Measurements from ENCODE around the gene SLC27A4.

Gene SLC27A4

GRCh38 chr9:128340691-128341434 is 536 bp downstream of the SLC27A4 start:
- no peak for DNase-seq (ENCODE audit: insufficient read length, low spot score)
- no peak for TF ChIP-seq PAX5 (IDR thresholded peaks at IDR 0.05; ENCODE audit: insufficient read depth, low read length, severe bottlenecking)
- TF ChIP-seq POU2F2 (IDR thresholded peaks at IDR 0.05; ENCODE audit: low read depth, low read length), result no peak
- no peak for TF ChIP-seq POLR2AphosphoS5 (IDR thresholded peaks at IDR 0.05; ENCODE audit: low read depth, low read length)
- TF ChIP-seq TAF1 (IDR thresholded peaks at IDR 0.05; ENCODE audit: low read depth, low read length), result no peak
- TF ChIP-seq SPI1 (IDR thresholded peaks at IDR 0.05; ENCODE audit: low read depth, low read length), result no peak
- TF ChIP-seq POLR2A (IDR thresholded peaks at IDR 0.05; ENCODE audit: low read depth, low read length), result no peak
- no peak for FAIRE-seq

GRCh38 chr9:128341435-128341849 is 1.1 kb downstream of the SLC27A4 start:
- DNase-seq (ENCODE audit: insufficient read length, low spot score) (peak; percentile 85), FAIRE-seq (no peak)
- TF ChIP-seq TAF1 (IDR thresholded peaks at IDR 0.05; ENCODE audit: low read depth, low read length) (no peak), POLR2AphosphoS5 (IDR thresholded peaks at IDR 0.05; ENCODE audit: low read depth, low read length) (no peak), SPI1 (IDR thresholded peaks at IDR 0.05; ENCODE audit: low read depth, low read length) (no peak), POLR2A (IDR thresholded peaks at IDR 0.05; ENCODE audit: low read depth, low read length) (no peak), POU2F2 (IDR thresholded peaks at IDR 0.05; ENCODE audit: low read depth, low read length) (no peak), PAX5 (IDR thresholded peaks at IDR 0.05; ENCODE audit: insufficient read depth, low read length, severe bottlenecking) (no peak)

- DNase-seq (ENCODE audit: insufficient read length, low spot score), result no peak
- FAIRE-seq, result no peak
- TF ChIP-seq SPI1 (IDR thresholded peaks at IDR 0.05; ENCODE audit: low read depth, low read length) (no peak), POLR2A (IDR thresholded peaks at IDR 0.05; ENCODE audit: low read depth, low read length) (no peak), POU2F2 (IDR thresholded peaks at IDR 0.05; ENCODE audit: low read depth, low read length) (no peak), TAF1 (IDR thresholded peaks at IDR 0.05; ENCODE audit: low read depth, low read length) (no peak), POLR2AphosphoS5 (IDR thresholded peaks at IDR 0.05; ENCODE audit: low read depth, low read length) (no peak), PAX5 (IDR thresholded peaks at IDR 0.05; ENCODE audit: insufficient read depth, low read length, severe bottlenecking) (no peak)
Measured at GRCh38 chr9:128342971-128343680, 2.8 kb downstream of the SLC27A4 start.

GRCh38 chr9:128343855-128344254 is 3.5 kb downstream of the SLC27A4 start:
- FAIRE-seq (no peak), DNase-seq (ENCODE audit: insufficient read length, low spot score) (no peak)
- TF ChIP-seq PAX5 (IDR thresholded peaks at IDR 0.05; ENCODE audit: insufficient read depth, low read length, severe bottlenecking), result no peak
- TF ChIP-seq POLR2AphosphoS5 (IDR thresholded peaks at IDR 0.05; ENCODE audit: low read depth, low read length), result no peak

- no peak for FAIRE-seq
- no peak for DNase-seq (ENCODE audit: insufficient read length, low spot score)
- TF ChIP-seq POU2F2 (IDR thresholded peaks at IDR 0.05; ENCODE audit: low read depth, low read length) (no peak), TAF1 (IDR thresholded peaks at IDR 0.05; ENCODE audit: low read depth, low read length) (no peak), POLR2AphosphoS5 (IDR thresholded peaks at IDR 0.05; ENCODE audit: low read depth, low read length) (no peak), SPI1 (IDR thresholded peaks at IDR 0.05; ENCODE audit: low read depth, low read length) (no peak), PAX5 (IDR thresholded peaks at IDR 0.05; ENCODE audit: insufficient read depth, low read length, severe bottlenecking) (no peak), POLR2A (IDR thresholded peaks at IDR 0.05; ENCODE audit: low read depth, low read length) (no peak)
Measured at GRCh38 chr9:128344931-128345605, 4.7 kb downstream of the SLC27A4 start.

GRCh38 chr9:128349125-128349524 is 8.8 kb downstream of the SLC27A4 start:
- TF ChIP-seq POLR2A (IDR thresholded peaks at IDR 0.05; ENCODE audit: low read depth, low read length) (no peak), PAX5 (IDR thresholded peaks at IDR 0.05; ENCODE audit: insufficient read depth, low read length, severe bottlenecking) (no peak), TAF1 (IDR thresholded peaks at IDR 0.05; ENCODE audit: low read depth, low read length) (no peak)
- FAIRE-seq, result no peak
- no peak for DNase-seq (ENCODE audit: insufficient read length, low spot score)

GRCh38 chr9:128349772-128350171 is 9.4 kb downstream of the SLC27A4 start:
- DNase-seq (ENCODE audit: insufficient read length, low spot score) (no peak), FAIRE-seq (no peak)

GRCh38 chr9:128355451-128355850 is 15.1 kb downstream of the SLC27A4 start:
- no peak for TF ChIP-seq PAX5 (IDR thresholded peaks at IDR 0.05; ENCODE audit: insufficient read depth, low read length, severe bottlenecking)
- no peak for TF ChIP-seq POLR2A (IDR thresholded peaks at IDR 0.05; ENCODE audit: low read depth, low read length)
- TF ChIP-seq POU2F2 (IDR thresholded peaks at IDR 0.05; ENCODE audit: low read depth, low read length), result no peak
- no peak for TF ChIP-seq TAF1 (IDR thresholded peaks at IDR 0.05; ENCODE audit: low read depth, low read length)
- no peak for TF ChIP-seq SPI1 (IDR thresholded peaks at IDR 0.05; ENCODE audit: low read depth, low read length)
- FAIRE-seq (no peak), DNase-seq (ENCODE audit: insufficient read length, low spot score) (no peak)

More at GRCh38 chr9:128349772-128350171, 9.4 kb downstream of the SLC27A4 start:
- no peak for TF ChIP-seq POLR2AphosphoS5 (IDR thresholded peaks at IDR 0.05; ENCODE audit: low read depth, low read length)
- no peak for TF ChIP-seq POLR2A (IDR thresholded peaks at IDR 0.05; ENCODE audit: low read depth, low read length)
- TF ChIP-seq SPI1 (IDR thresholded peaks at IDR 0.05; ENCODE audit: low read depth, low read length), result no peak
- TF ChIP-seq PAX5 (IDR thresholded peaks at IDR 0.05; ENCODE audit: insufficient read depth, low read length, severe bottlenecking), result no peak
- TF ChIP-seq TAF1 (IDR thresholded peaks at IDR 0.05; ENCODE audit: low read depth, low read length), result no peak
- no peak for TF ChIP-seq POU2F2 (IDR thresholded peaks at IDR 0.05; ENCODE audit: low read depth, low read length)

GRCh38 chr9:128358090-128358489 is 17.8 kb downstream of the SLC27A4 start:
- DNase-seq (ENCODE audit: insufficient read length, low spot score), result no peak
- TF ChIP-seq POU2F2 (IDR thresholded peaks at IDR 0.05; ENCODE audit: low read depth, low read length) (no peak), SPI1 (IDR thresholded peaks at IDR 0.05; ENCODE audit: low read depth, low read length) (no peak), POLR2AphosphoS5 (IDR thresholded peaks at IDR 0.05; ENCODE audit: low read depth, low read length) (no peak), POLR2A (IDR thresholded peaks at IDR 0.05; ENCODE audit: low read depth, low read length) (no peak), TAF1 (IDR thresholded peaks at IDR 0.05; ENCODE audit: low read depth, low read length) (no peak), PAX5 (IDR thresholded peaks at IDR 0.05; ENCODE audit: insufficient read depth, low read length, severe bottlenecking) (no peak)
- no peak for FAIRE-seq
